Gastrocnemius medialis (tissue), 4 donors: Measurements from ENCODE around the gene SH3GLB1.

ENCODE experiments used
- POLR2A ChIP-seq, 2 donors: fragments of 450-650 bp; IDR thresholded peaks; one replicate each; pipeline ENCODE4 v1.6.1; 2017; ENCODE audit warnings: antibody characterized with exemption in 2 of 2, mild to moderate bottlenecking in 2 of 2, moderate library complexity in 2 of 2
- TF ChIP-seq, protein P1 (sequence below), 5 experiments: fragments of 450-650 bp in 3 of 5; fragments of 200-600 bp in 2 of 5; sonication (generic) in 2 of 5; IDR thresholded peaks in 4 of 5; conservative IDR thresholded peaks in 1 of 5; 1 replicate in 4 of 5; 2 replicates in 1 of 5; pipeline ENCODE4 v1.5.1; 2016 to 2019; ENCODE audit warnings: antibody characterized with exemption in 5 of 5, mild to moderate bottlenecking in 3 of 5, moderate library complexity in 3 of 5

GRCh38 chr1:86782482-86782881 is 78.1 kb downstream of the SH3GLB1 start:
- TF ChIP-seq POLR2A (IDR thresholded peaks at IDR 0.05), result no peak
- TF ChIP-seq, protein P1, sequence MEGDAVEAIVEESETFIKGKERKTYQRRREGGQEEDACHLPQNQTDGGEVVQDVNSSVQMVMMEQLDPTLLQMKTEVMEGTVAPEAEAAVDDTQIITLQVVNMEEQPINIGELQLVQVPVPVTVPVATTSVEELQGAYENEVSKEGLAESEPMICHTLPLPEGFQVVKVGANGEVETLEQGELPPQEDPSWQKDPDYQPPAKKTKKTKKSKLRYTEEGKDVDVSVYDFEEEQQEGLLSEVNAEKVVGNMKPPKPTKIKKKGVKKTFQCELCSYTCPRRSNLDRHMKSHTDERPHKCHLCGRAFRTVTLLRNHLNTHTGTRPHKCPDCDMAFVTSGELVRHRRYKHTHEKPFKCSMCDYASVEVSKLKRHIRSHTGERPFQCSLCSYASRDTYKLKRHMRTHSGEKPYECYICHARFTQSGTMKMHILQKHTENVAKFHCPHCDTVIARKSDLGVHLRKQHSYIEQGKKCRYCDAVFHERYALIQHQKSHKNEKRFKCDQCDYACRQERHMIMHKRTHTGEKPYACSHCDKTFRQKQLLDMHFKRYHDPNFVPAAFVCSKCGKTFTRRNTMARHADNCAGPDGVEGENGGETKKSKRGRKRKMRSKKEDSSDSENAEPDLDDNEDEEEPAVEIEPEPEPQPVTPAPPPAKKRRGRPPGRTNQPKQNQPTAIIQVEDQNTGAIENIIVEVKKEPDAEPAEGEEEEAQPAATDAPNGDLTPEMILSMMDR (IDR thresholded peaks at IDR 0.05 in 4 of 5, conservative IDR thresholded peaks at IDR 0.05 in 1 of 5), result no peak
